Mammary epithelial cell (primary cell): Measurements from ENCODE around the gene PHGDH.

Experiments used
- EZH2 ChIP-seq: IDR thresholded peaks from 2 replicates; pipeline ENCODE4 v1.6.1; 2012; ENCODE audit warnings: low read length, inconsistent platforms, borderline replicate concordance
- TF ChIP-seq, protein P1 (sequence below), 2 donors: IDR thresholded peaks in 1 of 2; conservative IDR thresholded peaks in 1 of 2; 2 replicates each; pipeline ENCODE4 v1.5.1; 2011 to 2012; ENCODE audit warnings: inconsistent platforms in 2 of 2, low read length in 2 of 2, mild to moderate bottlenecking in 2 of 2, control low read depth in 1 of 2, low read depth in 1 of 2; ENCODE audit not compliant: insufficient read depth in 1 of 2; ENCODE audit errors: extremely low read depth in 1 of 2

DNA sequence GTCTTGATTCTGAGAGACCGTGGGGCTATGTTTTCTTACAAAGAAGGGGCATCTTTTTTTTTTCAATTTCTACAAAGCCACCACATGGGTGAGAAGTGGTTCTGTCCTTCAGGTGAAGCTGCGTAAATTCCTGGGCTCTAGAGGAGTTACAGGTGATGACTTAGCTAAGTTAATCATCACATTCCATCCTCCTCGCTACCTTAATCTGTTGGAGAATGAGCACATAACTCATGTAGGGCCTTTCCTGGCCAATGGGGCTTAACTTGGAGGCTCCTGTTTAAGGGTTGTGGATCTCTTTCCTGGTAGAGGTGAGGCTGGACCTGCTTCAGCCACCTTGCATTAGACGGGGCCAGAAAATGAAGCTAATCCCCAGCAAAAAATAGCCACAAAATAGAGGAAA, 79.6 kb downstream of the PHGDH start:
- TF ChIP-seq, protein P1, sequence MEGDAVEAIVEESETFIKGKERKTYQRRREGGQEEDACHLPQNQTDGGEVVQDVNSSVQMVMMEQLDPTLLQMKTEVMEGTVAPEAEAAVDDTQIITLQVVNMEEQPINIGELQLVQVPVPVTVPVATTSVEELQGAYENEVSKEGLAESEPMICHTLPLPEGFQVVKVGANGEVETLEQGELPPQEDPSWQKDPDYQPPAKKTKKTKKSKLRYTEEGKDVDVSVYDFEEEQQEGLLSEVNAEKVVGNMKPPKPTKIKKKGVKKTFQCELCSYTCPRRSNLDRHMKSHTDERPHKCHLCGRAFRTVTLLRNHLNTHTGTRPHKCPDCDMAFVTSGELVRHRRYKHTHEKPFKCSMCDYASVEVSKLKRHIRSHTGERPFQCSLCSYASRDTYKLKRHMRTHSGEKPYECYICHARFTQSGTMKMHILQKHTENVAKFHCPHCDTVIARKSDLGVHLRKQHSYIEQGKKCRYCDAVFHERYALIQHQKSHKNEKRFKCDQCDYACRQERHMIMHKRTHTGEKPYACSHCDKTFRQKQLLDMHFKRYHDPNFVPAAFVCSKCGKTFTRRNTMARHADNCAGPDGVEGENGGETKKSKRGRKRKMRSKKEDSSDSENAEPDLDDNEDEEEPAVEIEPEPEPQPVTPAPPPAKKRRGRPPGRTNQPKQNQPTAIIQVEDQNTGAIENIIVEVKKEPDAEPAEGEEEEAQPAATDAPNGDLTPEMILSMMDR (conservative IDR thresholded peaks at IDR 0.05 in 1 of 2, IDR thresholded peaks at IDR 0.05 in 1 of 2; ENCODE audit: extremely low read depth in 1 of 2, insufficient read depth in 1 of 2, low read depth in 1 of 2, low read length in 2 of 2), result no peak
- TF ChIP-seq EZH2, result no peak
